Fibroblast of skin of abdomen (primary cell): ENCODE results near the gene PSD.

Source experiments
- DNase-seq: peaks from one replicate; pipeline ENCODE4 v3.0.0-alpha.2; 2013

Gene PSD

GRCh38 chr10:102402512-102402896, 16.1 kb downstream of the PSD start:
- DNase-seq, result no peak

GRCh38 chr10:102401735-102402511, 16.7 kb downstream of the PSD start:
- peak; percentile 33 for DNase-seq

GRCh38 chr10:102401342-102401654, 17.3 kb downstream of the PSD start:
- no peak for DNase-seq

- no peak for DNase-seq
Observed at GRCh38 chr10:102400598-102401341, 17.8 kb downstream of the PSD start.

GRCh38 chr10:102400076-102400475, 18.5 kb downstream of the PSD start:
- DNase-seq, result no peak

- DNase-seq, result peak; percentile 80
Observed at GRCh38 chr10:102399217-102400021, 19.2 kb downstream of the PSD start.

GRCh38 chr10:102398172-102399020, 20.2 kb downstream of the PSD start:
- no peak for DNase-seq

- no peak for DNase-seq
Observed at GRCh38 chr10:102397222-102398171, 21.1 kb downstream of the PSD start.

- no peak for DNase-seq
Observed at GRCh38 chr10:102396730-102397151, 21.8 kb downstream of the PSD start.

- DNase-seq, result no peak
Observed at GRCh38 chr10:102396317-102396650, 22.3 kb downstream of the PSD start.

GRCh38 chr10:102395400-102396316, 22.9 kb downstream of the PSD start, which contains the start of gene NFKB2:
TSS of gene NFKB2 (plus strand) at chr10:102395705. CDS start at chr10:102395960, 255 bp downstream.
- DNase-seq, result peak; percentile 82

GRCh38 chr10:102394801-102395399, 23.7 kb downstream of the PSD start:
- DNase-seq, result peak; percentile 28

GRCh38 chr10:102394079-102394800, 24.3 kb downstream of the PSD start:
- DNase-seq, result peak; percentile 91

- DNase-seq, result no peak
Observed at GRCh38 chr10:102393411-102394078, 25.0 kb downstream of the PSD start.

- no peak for DNase-seq
Observed at GRCh38 chr10:102392306-102392705, 26.3 kb downstream of the PSD start.

- no peak for DNase-seq
Observed at GRCh38 chr10:102389894-102390293, 28.7 kb downstream of the PSD start.

GRCh38 chr10:102384606-102385429, 33.8 kb downstream of the PSD start:
- no peak for DNase-seq
